Activated gamma-delta T cell treated with anti-CD3 and anti-CD28 coated beads, Interleukin-2, amount 50 U/mL, for 16 hours (primary cell): ENCODE measurements around the gene RNASE12.
A peak's percentile ranks its signal among the peaks of the same experiment; 100 is the strongest.
"Not testable (repeated sequence)": the region's sequence is repeated elsewhere in the genome, so short reads cannot be mapped to it uniquely, and the experiment has no call there.

Source experiments
- DNase-seq: peaks from one replicate; pipeline ENCODE4 v3.0.0-alpha.2; 2020; ENCODE audit warnings: low read depth

Gene RNASE12, protein sequence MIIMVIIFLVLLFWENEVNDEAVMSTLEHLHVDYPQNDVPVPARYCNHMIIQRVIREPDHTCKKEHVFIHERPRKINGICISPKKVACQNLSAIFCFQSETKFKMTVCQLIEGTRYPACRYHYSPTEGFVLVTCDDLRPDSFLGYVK

DNA sequence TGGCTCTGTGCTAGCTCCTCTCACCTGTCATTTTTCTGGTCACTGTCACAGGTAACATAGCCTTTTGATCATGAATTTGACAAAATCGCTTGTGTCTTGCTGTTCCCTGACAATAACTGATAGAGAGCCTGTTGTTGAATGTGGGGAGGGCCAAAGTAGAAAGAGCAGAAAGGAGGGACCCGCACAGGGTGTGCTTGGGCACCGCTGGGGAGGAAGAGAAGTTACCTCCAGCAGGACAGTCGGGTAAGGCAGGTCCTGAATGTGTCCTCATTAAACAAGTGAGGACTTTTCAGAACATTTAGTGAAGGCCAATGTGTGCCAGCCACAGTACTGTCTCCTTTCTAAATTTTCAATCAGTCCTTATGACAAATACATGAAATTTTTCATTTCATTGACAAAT, at the start of gene RNASE12:
TSS of gene RNASE12 (minus strand) at position 142 of the 400 bp plus-strand sequence. CDS start 653 bp downstream, outside the sequence.
- DNase-seq = no peak

DNA sequence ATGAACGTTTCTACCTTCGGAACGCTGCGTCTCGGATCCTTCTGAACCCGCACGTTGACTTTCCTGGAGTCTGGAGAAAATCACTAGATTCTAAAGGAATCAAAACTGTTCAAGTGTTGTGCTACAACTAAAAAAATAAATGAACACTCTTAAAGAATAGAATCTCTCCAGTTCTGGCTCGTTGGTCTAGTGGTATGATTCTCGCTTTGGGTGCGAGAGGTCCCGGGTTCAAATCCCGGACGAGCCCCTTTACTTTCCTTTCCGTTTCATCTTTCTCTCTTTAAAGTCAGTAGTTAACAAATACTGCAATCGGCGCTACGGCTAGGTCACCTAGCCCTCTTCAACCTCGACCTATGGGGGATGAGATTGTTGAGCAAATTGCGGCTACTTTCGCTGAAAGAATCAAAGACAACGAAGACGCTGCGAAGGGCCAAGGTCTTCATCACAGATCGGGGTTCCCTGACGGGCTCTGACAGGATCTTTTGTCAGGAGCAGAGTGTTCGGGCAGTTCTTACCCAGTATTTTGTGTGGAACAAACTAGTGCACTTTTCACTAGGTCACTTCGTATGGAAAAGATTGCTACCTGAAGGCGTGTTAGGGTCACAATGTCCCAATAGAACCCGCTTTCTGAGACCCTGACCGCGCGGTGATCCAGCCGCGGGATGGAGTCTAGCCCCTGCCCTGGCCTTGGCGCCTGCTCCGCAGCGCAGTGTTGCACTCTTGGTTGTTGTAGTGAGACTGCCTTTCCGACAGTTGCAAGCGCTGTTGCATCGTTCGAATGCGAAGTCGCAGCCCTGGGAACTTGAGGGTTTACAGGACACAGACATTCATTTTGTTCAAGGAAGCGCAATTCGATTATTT, 41.9 kb upstream of the RNASE12 start:
- peak; percentile 41 for DNase-seq

DNA sequence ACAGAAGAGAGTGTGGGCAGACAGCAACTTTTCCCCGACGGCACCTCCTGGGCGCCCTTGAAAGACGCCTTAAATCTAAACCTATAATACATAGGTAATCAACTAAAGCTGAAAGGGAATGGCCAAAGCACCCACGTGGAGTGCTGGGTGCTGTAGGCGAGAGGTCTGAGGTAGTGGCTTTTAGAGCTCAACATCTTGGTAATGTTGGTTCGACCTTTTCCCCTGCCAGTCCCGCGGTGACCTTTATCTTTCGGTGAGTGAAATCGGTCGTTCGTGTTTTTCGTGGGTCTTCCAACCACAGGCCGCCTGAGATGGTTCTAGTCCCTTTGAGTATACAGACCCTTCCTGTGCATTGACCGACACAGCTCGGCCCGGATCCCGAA, 41.3 kb upstream of the RNASE12 start:
- DNase-seq = no peak

DNA sequence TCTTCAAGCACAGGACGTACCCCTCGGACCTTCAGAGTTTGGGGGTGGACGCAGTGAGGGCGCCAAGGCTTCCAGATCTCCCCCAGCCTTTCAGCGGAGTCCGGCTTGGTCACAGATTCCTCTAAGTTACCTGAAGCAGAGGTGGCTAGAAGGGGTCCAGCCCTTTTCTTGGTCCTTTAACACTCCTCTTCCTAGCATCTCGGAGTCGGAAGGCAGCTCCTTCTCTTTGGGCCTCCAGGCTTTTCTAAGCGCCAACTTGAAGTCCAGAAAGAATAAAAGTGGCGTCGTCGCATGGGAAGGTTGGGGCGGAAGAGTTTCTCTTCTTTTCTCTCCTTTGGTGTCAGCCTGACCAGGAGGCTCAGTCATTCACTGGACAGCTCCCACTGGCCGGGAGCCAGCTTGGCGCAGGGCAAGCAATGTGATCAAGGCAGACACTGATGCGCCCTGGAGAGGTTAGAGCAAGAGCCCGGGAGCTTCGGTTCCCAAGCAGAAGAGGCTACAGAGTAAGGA, 40.8 kb upstream of the RNASE12 start:
- DNase-seq = no peak

DNA sequence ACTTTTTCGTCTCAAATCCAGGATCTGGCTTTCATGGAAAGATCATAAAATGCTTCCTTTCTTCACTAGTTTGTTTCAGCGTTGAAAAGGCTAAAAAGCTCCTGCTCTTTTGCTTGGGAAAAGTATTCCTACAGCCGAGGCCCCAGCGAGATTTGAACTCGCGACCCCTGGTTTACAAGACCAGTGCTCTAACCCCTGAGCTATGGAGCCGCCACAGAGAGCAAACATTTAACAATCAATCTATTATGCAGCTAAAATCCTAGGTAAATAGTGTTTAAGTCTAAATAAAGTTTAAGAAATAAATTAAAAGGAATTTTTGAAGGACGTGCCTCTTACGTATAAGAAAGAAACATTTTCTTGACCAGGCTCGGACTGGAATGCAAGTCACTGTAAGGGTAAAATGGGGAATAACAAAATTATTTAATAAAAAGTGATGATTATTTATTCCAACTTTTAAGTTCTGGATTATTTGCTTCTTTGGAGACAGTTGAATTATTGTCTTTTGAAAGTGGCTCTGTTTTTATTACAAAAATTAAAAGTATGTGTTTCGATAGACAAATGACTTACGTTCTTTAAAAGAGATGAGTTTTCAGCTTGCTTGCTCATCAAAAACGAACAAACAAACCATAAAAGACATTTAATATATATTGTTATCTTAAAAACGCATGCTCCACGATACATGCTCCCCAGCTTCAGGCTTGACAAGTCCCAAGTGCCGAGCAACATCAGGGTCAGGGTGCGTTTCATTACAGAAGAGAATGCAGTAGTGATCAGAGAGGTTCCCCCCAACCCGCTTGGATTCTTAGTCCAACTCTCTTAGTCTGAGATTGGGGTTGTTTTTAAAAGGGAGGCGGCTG, 40.1 kb upstream of the RNASE12 start:
- DNase-seq = no peak

DNA sequence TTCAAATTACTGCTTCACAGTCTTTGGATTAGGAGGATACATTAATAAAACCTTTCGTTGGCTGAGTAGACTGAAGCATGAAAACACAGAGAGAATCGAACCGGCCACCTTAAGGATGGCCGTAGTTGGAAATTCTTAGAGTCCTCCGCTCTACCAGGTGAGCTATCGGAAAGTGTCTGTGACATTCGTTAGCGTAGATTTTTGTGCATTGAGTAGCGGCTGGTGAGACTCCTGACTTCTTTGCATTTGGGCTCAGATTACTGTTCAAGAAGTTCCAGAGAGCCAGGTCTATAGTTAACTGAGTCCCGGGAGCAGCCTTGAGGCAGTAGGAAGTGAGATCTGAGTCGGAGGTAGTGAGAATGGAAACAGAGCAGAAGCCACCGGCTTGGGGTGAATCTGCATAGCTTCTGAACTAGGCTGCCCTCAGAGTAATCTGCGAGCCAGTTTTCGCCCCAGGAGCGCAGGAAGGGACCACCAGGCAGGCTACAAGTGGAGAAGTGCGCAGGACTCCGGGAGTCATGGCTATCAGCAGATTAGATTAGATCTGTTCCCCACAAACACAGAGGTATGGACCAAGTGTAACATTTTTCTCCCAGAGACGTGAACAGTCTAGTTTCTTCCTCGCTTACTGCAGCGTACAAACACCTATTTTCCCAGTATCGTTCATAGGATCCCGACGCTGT, 39.3 kb upstream of the RNASE12 start:
- no peak for DNase-seq

DNA sequence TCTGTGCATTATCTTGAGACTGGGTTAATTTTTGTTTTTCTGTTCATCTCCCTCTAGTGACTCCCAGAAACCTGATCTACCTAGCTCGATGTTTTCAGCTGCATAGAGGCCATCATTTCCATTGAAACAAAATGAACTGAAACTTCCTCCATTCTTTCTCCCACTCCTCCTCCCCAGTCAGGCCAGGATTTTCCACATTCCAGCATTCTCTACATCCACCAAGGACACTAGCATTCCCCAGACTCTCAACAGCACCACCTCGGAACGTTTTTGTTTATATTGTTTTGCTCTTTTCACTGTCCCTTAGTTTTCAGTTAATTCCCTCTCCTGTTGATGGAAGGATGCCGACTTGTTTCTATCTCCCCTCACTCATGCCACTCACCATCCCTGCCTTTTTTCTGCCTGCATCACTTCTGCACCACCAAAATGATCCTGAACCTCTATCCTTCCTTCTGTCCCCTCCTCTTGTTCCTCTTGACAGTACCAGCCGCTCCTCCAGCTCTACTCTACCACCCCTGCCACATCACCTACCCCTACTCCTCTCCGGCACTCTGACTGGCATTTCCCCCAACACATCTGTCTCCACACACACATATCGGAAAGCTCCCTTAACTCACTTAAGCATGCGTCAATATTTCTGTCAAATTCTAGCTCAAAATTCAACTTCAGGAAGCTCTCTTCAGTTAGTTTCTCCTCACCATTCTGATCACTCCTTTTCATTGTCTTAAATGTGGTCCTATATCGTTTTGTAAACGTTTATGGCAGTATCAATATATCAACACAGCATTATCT, 37.1 kb upstream of the RNASE12 start:
- no peak for DNase-seq

DNA sequence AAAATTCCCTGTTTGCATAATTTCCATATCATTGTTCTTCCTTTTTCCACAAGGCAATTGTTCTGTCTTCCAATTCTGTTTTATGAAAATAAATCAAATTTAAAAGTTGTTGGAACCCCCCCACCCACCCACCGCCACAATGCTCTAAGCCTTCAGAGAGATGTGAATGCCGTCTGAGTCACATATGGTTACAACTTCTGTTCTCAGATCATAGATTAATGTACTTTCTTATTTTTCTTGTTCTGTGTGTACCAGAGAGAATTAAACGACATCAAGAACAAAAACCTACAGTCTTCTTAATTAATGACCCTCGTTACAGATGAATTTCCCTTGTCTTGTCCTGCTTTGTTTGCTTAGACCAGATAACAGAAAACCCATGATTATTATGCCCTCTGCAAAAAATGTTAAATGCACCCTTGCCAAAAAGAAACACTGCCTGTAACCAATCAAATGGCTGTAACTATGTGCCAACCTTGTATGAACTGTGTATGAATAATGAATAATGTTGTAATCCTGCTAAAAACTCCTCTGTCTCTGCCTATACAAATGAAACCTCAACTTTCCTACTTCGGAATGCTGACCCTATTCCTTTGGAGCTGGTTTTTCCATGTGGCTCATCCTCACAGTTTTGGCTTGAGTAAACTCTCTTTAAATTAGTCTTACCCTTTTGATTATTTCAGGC, 36.3 kb upstream of the RNASE12 start:
- DNase-seq = no peak

DNA sequence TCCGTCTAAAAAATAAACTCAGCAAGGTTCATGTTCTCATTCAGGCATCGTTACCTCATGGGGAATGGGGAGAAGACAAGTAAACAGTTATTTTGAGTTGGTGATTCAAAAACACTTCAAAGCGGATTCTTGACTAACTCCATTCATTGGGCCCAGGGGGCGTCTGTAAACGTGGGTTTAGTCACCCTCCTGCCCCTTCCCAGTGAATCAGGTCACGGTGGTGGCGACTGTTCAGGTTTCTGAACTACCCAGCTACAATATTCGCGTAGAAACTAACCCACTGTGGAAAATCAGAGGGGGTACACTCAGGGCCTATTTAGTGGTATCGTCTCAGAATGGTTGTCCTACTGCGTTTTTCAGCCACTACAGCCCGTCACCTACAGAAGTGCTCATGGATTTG, 35.1 kb upstream of the RNASE12 start:
- no peak for DNase-seq

DNA sequence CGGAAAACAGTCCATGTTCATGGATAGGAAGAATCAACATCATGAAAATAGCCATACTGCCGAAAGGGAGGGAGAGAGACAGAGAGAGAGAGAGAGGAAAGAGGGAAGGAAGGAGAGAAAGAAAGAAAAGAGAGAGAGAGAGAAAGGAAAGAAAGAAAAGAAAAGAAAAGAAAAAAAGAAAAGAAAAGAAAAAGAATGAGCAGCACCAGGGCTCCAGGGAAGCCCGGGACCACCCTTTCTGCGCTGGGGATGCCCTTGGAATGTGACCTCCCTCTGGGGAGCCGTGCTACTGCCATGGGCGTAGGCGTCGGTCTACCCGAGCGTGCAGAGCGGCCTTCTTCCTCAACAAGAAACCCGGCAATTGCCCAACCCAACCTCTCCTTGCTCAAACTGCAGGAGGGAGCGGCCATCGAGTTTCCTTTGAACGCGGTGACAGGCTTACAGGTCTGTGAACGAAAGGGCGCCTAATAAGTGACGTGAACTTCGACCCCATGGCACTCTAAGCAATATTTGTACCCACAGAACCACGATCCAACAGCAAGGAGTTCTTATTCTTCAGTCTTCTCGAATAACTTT, 33.4 kb upstream of the RNASE12 start:
- no peak for DNase-seq

DNA sequence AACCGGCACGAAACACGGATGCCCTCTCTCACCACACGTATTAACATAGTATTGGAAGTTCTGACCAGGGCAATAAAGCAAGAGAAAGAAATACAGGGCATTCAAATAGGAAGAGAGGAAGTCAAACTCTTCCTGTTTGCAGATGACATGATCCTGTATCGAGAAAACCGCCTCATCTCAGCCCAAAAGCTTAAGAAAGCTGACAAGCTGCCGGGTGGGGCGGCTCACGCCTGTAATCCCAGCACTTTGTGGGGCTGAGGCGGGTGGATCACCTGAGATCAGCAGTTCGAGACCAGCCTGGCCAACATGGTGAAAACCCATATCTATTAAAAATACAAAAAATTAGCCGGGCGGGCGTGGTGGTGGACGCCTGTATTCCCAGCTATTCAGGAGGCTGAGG, 32.6 kb upstream of the RNASE12 start:
- no peak for DNase-seq

DNA sequence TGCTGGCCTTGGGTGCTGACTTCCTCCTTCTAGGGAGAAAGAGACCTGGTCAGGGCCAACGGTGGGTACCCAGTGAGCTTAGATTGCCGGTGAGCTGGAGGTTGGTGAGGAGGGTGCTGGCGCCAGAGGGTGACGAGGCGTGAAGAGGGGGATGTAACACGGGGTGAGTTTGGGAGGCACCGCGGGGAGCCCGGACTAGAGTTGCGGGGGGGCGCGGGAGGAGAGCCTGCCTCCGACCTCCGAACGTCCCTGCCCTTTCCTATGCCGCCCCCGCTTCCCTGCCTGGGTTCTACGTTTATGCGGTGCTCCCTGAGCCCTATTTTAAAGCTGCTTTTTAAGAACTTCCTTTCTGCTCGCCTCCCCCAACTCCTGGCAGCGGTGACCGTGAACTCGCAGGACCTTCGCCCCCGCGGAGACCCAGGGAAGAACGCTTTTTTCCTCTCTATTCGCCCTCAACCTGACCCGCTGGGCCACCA, 31.7 kb upstream of the RNASE12 start:
- DNase-seq = no peak

DNA sequence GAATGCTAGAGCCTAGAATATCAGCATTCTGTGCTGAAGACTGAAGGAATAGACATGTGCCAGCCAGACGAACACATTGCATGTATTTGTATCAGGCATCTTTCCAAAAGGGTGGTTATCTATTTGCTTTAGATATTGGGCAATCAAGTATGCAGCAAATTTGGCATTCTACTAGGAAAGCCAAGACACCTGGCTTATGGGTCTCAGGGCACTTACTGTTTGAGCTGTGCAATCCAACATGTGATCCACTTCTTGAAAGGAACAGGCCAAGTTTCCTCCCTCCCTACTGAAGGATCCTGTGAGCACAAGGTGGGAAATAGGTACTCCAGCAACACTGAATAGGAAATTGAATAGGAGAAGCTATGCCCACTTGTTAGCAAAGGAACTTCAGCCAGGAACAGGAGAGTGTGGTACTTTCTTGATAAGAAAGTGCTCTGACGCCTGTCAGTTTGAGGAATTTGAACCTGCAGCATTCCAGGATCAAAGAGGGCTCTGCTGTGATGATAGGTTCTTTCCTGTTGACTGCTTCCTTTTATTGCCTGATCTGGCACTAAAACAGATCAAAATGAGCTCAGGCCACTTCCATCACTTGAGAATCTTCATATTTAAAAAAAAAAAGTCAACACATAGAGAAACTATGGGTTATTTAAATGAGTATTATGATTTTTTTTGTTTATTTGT, 29.8 kb upstream of the RNASE12 start:
- no peak for DNase-seq

DNA sequence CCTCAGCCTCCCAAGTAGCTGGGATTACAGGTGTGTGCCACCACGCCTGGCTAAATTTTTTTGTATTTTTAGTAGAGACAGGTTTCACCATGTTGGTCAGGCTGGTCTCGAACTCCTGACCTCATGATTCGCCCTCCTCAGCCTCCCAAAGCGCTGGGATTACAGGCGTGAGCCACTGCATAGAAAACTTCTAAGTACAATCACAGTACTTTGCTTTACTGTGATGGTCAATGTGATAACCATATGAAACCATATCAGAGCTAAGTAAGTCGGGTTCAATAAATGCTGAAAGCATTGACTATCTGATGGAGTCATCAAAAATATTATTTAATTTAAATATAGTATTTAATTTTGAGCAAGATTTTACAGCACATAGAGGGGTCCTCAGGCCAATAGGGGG, 28.5 kb upstream of the RNASE12 start:
- DNase-seq = not testable (repeated sequence)

DNA sequence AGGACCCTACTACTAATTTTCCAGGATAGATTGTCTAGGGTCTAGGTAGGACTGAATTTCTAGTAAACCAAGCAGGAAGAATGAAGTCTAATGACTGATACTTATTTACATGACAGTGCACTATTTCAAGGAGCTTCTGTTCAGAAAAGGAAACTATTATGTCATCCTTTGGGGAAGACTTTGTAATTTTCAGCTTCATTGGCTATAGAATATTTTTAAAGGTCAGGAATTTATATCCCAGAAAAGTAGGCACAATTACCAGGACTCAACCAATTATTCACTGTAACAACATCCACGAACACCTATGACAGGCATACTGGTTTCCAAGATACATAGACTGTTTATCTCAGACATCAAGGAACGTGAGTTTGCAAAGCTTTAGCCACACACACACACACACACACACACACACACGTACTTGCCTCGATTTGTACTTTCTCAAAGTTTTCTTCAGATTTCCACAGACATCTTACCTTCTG, 27.1 kb upstream of the RNASE12 start:
- DNase-seq = no peak

DNA sequence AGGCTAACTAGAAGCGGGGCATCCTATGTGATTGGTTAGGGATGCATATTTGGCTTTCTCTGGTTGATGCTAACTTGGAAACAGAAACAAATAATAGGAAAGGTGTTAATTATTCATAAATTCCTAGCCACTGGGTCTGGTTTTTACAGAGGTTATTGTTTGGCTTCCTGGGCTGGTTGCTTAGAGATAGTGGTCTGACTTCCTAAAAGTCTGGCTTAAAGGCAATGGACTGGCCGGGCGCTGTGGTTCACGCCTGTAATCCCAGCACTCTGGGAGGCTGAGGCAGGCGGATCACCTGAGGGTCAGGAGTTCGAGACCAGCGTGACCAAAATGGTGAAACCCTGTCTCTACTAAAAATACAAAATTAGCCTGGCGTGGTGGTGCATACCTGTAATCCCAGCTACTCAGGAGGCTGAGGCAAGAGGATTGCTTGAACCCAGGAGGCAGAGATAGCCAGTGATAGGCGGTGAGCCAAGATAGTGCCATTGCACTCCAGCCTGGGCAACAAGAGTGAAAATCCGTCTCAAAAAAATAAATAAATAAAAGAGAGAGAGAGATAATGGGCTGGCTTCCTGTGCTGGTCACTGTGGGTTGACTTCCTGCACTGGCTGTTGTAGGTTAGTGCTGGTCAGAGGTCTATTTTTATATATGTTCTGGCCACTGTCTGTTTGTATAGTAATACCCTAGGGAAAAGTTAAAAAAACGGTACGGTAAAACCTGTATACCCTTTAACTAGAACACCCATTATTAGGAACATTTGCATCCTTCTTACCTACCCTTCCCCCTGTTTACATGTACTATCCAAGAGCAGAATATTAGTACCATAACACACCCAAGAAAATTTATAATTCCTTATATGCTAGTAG, 26.2 kb upstream of the RNASE12 start:
- no peak for DNase-seq

DNA sequence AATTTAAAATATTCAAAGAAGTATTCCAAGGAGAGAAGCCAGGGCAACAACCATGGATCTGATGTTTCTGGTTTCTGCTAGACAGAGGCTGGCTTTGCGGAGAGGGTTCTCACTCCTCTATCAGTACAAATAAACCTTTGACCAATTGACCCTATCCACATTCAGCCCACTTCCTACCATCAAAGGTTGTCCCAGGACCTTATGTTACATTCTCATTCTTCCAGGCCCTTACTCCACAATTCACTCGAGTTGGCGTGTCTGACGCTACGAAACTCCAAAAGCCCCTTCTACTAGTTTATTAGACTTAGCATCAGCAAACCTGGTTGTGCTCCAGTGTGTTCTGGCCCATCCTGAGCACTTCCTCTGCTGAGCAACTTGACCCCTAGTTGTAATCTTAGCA, 24.8 kb upstream of the RNASE12 start:
- no peak for DNase-seq
